Neural cell (in vitro differentiated cells): ENCODE results near the gene HSD17B14.
A peak's percentile ranks its signal among the peaks of the same experiment; 100 is the strongest.

Experiments used
- CTCF ChIP-seq: fragments of 450-650 bp; IDR thresholded peaks from 2 replicates; pipeline ENCODE4 v1.5.1; 2014; ENCODE audit warnings: antibody characterized with exemption, mild to moderate bottlenecking, moderate library complexity; ENCODE audit not compliant: poor library complexity, severe bottlenecking
- EZH2 ChIP-seq: fragments of 200-600, 300-800 bp; shearing (Covaris generic), sonication (generic); IDR thresholded peaks from 2 replicates; pipeline ENCODE4 v1.6.1; 2014; ENCODE audit warnings: antibody characterized with exemption, low read length, borderline replicate concordance, mild to moderate bottlenecking; ENCODE audit not compliant: insufficient read depth, poor library complexity, severe bottlenecking
- MXI1 ChIP-seq: fragments of 450-650 bp; conservative IDR thresholded peaks from 2 replicates; pipeline ENCODE4 v1.6.1; 2014; ENCODE audit warnings: antibody characterized with exemption, mild to moderate bottlenecking; ENCODE audit not compliant: poor library complexity, severe bottlenecking
- POLR2AphosphoS5 ChIP-seq: IDR thresholded peaks from 2 replicates; pipeline ENCODE4 v1.6.1; 2012
- RAD21 ChIP-seq: fragments of 450-650 bp; conservative IDR thresholded peaks from 2 replicates; pipeline ENCODE4 v1.6.1; 2014; ENCODE audit warnings: antibody characterized with exemption, mild to moderate bottlenecking, moderate library complexity
- TAF1 ChIP-seq: IDR thresholded peaks from 2 replicates; pipeline ENCODE4 v1.6.1; 2012; ENCODE audit warnings: low read depth
- TF ChIP-seq, protein P1 (sequence below): IDR thresholded peaks from 2 replicates; pipeline ENCODE4 v1.6.1; 2012; ENCODE audit warnings: borderline replicate concordance

DNA sequence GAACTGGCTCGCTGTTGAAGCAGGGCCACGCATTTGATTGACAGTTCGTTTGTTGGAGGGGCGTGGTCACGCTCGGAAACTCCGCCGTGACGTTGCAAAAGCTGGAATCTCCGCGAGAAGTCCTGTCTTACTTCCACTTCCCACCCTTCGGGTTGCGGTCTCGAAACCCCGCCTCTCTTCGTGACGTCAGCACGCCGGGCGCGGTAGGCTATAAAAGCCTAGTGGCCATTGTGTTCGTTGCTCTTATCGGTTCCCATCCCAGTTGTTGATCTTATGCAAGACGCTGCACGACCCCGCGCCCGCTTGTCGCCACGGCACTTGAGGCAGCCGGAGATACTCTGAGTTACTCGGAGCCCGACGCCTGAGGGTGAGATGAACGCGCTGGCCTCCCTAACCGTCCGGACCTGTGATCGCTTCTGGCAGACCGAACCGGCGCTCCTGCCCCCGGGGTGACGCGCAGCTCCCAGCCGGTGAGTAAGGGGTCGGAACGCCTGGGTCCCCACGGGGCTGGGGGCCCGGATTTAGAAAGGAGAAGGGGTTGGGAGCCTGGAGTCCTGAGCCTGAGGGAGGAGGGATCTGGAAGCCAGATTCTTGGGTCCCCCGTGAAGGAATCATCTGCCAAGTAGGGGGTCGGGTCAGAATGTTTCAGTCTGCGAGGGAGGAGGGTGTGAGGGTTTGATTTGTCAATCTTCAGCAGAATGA lies 36.0 kb upstream of the HSD17B14 start, which contains the start of gene PPP1R15A:
- TF ChIP-seq CTCF (peak; percentile 49), POLR2AphosphoS5 (peak; percentile 100), EZH2 (no peak), RAD21 (peak; percentile 47), MXI1 (peak; percentile 72), TAF1 (peak; percentile 99)
- TF ChIP-seq, protein P1, sequence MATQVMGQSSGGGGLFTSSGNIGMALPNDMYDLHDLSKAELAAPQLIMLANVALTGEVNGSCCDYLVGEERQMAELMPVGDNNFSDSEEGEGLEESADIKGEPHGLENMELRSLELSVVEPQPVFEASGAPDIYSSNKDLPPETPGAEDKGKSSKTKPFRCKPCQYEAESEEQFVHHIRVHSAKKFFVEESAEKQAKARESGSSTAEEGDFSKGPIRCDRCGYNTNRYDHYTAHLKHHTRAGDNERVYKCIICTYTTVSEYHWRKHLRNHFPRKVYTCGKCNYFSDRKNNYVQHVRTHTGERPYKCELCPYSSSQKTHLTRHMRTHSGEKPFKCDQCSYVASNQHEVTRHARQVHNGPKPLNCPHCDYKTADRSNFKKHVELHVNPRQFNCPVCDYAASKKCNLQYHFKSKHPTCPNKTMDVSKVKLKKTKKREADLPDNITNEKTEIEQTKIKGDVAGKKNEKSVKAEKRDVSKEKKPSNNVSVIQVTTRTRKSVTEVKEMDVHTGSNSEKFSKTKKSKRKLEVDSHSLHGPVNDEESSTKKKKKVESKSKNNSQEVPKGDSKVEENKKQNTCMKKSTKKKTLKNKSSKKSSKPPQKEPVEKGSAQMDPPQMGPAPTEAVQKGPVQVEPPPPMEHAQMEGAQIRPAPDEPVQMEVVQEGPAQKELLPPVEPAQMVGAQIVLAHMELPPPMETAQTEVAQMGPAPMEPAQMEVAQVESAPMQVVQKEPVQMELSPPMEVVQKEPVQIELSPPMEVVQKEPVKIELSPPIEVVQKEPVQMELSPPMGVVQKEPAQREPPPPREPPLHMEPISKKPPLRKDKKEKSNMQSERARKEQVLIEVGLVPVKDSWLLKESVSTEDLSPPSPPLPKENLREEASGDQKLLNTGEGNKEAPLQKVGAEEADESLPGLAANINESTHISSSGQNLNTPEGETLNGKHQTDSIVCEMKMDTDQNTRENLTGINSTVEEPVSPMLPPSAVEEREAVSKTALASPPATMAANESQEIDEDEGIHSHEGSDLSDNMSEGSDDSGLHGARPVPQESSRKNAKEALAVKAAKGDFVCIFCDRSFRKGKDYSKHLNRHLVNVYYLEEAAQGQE = peak; percentile 97
